Upper lobe of left lung (tissue), 4 donors: Measurements from ENCODE around the gene TIMM8B.

Source experiments
- CTCF ChIP-seq, 6 experiments: fragments of 450-650 bp in 4 of 6; fragments of 200-600 bp in 2 of 6; sonication (generic) in 2 of 6; IDR thresholded peaks; one replicate each; pipeline ENCODE4 v1.5.1; 2016 to 2019; ENCODE audit warnings: antibody characterized with exemption in 6 of 6
- EP300 ChIP-seq, 4 donors: sonication (generic); formaldehyde crosslinking; IDR thresholded peaks; one replicate each; pipeline ENCODE4 v1.5.1; 2017; ENCODE audit warnings: antibody characterized with exemption in 4 of 4, control low read depth in 2 of 4
- POLR2AphosphoS5 ChIP-seq, 2 donors: sonication (generic); formaldehyde crosslinking; IDR thresholded peaks; one replicate each; pipeline ENCODE4 v1.5.1; 2017; ENCODE audit warnings: antibody characterized with exemption in 2 of 2

GRCh38 chr11:112121981-112122615 is 35.5 kb upstream of the TIMM8B start:
- no peak for TF ChIP-seq POLR2AphosphoS5 (IDR thresholded peaks at IDR 0.05)
- no peak for TF ChIP-seq CTCF (IDR thresholded peaks at IDR 0.05)
- no peak for TF ChIP-seq EP300 (IDR thresholded peaks at IDR 0.05)
